ENCODE measurements around the gene KCNT1. TPM values are rescaled to one million over a fixed set of nuclear protein-coding genes. Genes with fewer than 3 reads are reported as not detected.

KCNT1 gene
- total RNA-seq, 2 experiments from 2014 or later, result 0.11 to 0.22 TPM

DNA sequence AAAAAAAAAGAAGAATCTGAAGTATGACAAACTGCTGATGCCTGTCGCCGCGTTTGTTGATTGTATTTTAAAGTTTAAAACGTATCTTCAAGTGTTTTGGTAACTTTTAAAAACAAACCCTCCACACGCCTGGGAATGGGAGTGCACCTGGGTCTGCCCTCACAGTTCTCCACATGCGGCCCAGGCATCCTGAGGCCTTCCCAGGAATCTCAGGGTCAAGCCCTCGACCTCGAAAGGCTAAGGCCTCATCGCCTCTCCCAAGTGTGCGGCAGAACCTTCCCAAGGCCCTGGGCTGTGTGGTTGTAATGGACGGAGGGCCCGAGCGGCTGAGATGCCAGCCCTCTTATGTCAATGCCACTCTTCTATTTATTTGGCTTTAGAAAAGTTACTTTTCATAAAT is 111.0 kb downstream of the KCNT1 start:
- Histone ChIP-seq H3K9me3 (ENCODE audit: control insufficient read depth in 1 of 2, insufficient read depth in 1 of 2, low read length in 2 of 2) (peaks cover 0 to 5% of the 10 kb centered on the region in 2 experiments), H3K4me3 (ENCODE audit: low read length) (no peak overlapping the region), H3K27me3 (ENCODE audit: control insufficient read depth in 1 of 2, insufficient read depth in 2 of 2, low read length in 2 of 2) (no peaks in the 10 kb centered on the region), H3K4me1 (ENCODE audit: insufficient read depth, low read length) (no peaks in the 10 kb centered on the region), H3K27ac (ENCODE audit: low read depth in 1 of 2, low read length in 2 of 2) (no peak overlapping the region), H3K36me3 (ENCODE audit: insufficient read depth, low read length) (peaks cover 65% of the 10 kb centered on the region)
- Mint-ChIP-seq H3K36me3 (ENCODE audit: low read depth) (peaks cover 86% of the 10 kb centered on the region), H3K27ac (no peak overlapping the region), H3K4me1 (ENCODE audit: low read depth) (no peaks in the 10 kb centered on the region), H3K9me3 (no peaks in the 10 kb centered on the region), H3K4me3 (no peak overlapping the region), H3K27me3 (no peaks in the 10 kb centered on the region)
- CTCF ChIA-PET, result no interaction called here
- DNase-seq, result no peak
- TF ChIP-seq, protein P1, sequence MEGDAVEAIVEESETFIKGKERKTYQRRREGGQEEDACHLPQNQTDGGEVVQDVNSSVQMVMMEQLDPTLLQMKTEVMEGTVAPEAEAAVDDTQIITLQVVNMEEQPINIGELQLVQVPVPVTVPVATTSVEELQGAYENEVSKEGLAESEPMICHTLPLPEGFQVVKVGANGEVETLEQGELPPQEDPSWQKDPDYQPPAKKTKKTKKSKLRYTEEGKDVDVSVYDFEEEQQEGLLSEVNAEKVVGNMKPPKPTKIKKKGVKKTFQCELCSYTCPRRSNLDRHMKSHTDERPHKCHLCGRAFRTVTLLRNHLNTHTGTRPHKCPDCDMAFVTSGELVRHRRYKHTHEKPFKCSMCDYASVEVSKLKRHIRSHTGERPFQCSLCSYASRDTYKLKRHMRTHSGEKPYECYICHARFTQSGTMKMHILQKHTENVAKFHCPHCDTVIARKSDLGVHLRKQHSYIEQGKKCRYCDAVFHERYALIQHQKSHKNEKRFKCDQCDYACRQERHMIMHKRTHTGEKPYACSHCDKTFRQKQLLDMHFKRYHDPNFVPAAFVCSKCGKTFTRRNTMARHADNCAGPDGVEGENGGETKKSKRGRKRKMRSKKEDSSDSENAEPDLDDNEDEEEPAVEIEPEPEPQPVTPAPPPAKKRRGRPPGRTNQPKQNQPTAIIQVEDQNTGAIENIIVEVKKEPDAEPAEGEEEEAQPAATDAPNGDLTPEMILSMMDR (IDR thresholded peaks at IDR 0.05), result no peak
- ATAC-seq (ENCODE audit: poor library complexity), result no peak
- POLR2A ChIA-PET, result no interaction called here
- intact Hi-C loops (cut with DNase I, micrococcal nuclease), result no loop called here

DNA sequence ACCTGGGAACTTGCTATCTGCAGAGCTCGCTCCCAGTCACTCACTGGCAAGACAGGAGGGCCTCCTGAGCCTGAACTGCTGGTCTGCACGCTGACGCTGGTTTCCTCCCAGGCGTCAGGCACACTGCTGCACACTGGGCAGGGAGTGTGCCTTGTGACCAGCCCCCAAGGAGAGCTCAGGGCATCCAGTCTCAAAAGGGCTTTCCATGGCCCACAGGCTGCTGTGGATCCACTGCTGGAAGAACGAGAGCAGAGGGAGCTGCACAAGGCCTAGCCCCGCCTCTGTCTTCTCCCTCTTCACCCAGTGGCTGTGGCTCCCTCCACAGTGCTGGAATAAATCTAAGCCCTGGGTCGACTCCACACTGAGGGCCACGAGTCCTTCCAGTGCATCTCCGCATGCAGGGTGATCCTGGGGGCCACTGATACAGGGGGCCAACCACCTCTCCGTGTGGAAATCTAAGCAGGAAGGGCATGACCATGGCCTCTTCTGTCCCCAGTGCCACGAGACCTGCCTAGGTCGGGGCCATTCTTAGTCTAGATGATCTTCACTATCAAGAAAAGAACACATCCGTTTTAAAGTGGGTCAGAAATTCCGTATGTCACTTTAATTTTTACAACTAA is 111.8 kb downstream of the KCNT1 start:
- no peaks in the 10 kb centered on the region for H3K4me1 ChIP-seq (ENCODE audit: insufficient read depth, low read length)
- POLR2A ChIA-PET, result no interaction called here
- Mint-ChIP-seq H3K4me1 (ENCODE audit: low read depth) (no peaks in the 10 kb centered on the region), H3K9me3 (no peaks in the 10 kb centered on the region), H3K36me3 (ENCODE audit: low read depth) (peaks cover 84% of the 10 kb centered on the region), H3K27ac (no peak overlapping the region), H3K4me3 (no peak overlapping the region), H3K27me3 (no peaks in the 10 kb centered on the region)
- peaks cover 0 to 5% of the 10 kb centered on the region in 2 experiments for H3K9me3 ChIP-seq (ENCODE audit: control insufficient read depth in 1 of 2, insufficient read depth in 1 of 2, low read length in 2 of 2)
- intact Hi-C loops (cut with DNase I, micrococcal nuclease), result no loop called here
- peaks cover 73% of the 10 kb centered on the region for H3K36me3 ChIP-seq (ENCODE audit: insufficient read depth, low read length)
- TF ChIP-seq, protein P1 (IDR thresholded peaks at IDR 0.05), result no peak
- DNase-seq (no peak), ATAC-seq (ENCODE audit: poor library complexity) (no peak)
- no peaks in the 10 kb centered on the region for H3K27me3 ChIP-seq (ENCODE audit: control insufficient read depth in 1 of 2, insufficient read depth in 2 of 2, low read length in 2 of 2)
- no peak overlapping the region for H3K27ac ChIP-seq (ENCODE audit: low read depth in 1 of 2, low read length in 2 of 2)
- CTCF ChIA-PET, result no interaction called here
- no peak overlapping the region for H3K4me3 ChIP-seq (ENCODE audit: low read length)

DNA sequence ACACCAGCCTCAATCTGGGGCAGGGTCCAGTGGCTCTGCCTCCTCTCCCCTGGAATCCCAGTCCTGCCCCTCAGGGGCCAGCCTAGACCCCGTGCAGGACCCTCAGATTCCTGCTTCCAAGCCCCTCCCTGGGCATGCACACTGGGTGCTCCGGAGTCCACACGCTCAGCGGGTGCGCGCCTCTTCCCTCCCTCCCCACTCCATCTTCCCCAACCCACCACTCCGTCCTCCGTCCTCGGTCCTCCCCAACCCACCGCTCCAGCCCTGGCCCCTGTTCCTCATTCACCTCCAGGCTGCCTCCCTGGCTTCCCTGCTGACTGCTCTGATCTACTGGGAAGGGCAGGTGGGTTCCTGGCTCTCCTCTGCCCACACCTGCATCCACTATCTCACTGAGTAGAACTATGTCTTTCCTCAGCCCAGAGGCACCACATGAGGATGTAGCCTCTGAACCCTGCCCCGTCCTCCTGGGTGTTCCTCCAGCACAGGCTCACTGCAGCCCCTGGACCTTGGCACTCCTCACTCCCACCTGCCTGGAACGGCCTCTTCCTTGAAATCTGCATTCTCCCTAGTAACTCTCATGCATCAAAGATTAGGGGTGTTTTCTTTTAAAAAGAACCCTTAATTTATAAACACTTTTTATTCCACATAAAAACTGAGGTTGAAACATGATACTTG is 112.6 kb downstream of the KCNT1 start:
- peaks cover 0 to 5% of the 10 kb centered on the region in 2 experiments for H3K9me3 ChIP-seq (ENCODE audit: control insufficient read depth in 1 of 2, insufficient read depth in 1 of 2, low read length in 2 of 2)
- H3K4me1 ChIP-seq (ENCODE audit: insufficient read depth, low read length), result no peaks in the 10 kb centered on the region
- DNase-seq (no peak), ATAC-seq (ENCODE audit: poor library complexity) (no peak)
- Mint-ChIP-seq H3K4me1 (ENCODE audit: low read depth) (no peaks in the 10 kb centered on the region), H3K27me3 (no peaks in the 10 kb centered on the region), H3K4me3 (no peak overlapping the region), H3K36me3 (ENCODE audit: low read depth) (peaks cover 84% of the 10 kb centered on the region), H3K27ac (no peak overlapping the region), H3K9me3 (no peaks in the 10 kb centered on the region)
- H3K27me3 ChIP-seq (ENCODE audit: control insufficient read depth in 1 of 2, insufficient read depth in 2 of 2, low read length in 2 of 2), result no peaks in the 10 kb centered on the region
- POLR2A ChIA-PET, result no interaction called here
- TF ChIP-seq, protein P1 (IDR thresholded peaks at IDR 0.05), result no peak
- peaks cover 78% of the 10 kb centered on the region for H3K36me3 ChIP-seq (ENCODE audit: insufficient read depth, low read length)
- H3K4me3 ChIP-seq (ENCODE audit: low read length), result no peak overlapping the region
- CTCF ChIA-PET, result no interaction called here
- H3K27ac ChIP-seq (ENCODE audit: low read depth in 1 of 2, low read length in 2 of 2), result no peak overlapping the region
- intact Hi-C loops (cut with DNase I, micrococcal nuclease), result no loop called here

Data from CD4-positive, alpha-beta T cell (primary cell).